ENCODE data around the gene DAW1.

DAW1 gene

GRCh38 chr2:227824711-227825110 is 46.7 kb upstream of the DAW1 start:
- Histone ChIP-seq H2AFZ (ENCODE audit: low read length) (no peak overlapping the region), H4K20me1 (ENCODE audit: insufficient read depth, low read length) (no peaks in the 10 kb centered on the region), H3K36me3 (ENCODE audit: insufficient read depth, low read length) (no peaks in the 10 kb centered on the region), H3K79me2 (ENCODE audit: insufficient read depth, low read length) (no peaks in the 10 kb centered on the region), H3K27ac (ENCODE audit: low read depth, low read length, poor library complexity, severe bottlenecking) (no peak overlapping the region), H3K4me2 (ENCODE audit: low read length) (no peak overlapping the region), H3K27me3 (ENCODE audit: insufficient read depth, low read length) (no peaks in the 10 kb centered on the region), H3K9me2 (ENCODE audit: low read depth, low read length) (no peaks in the 10 kb centered on the region), H3K4me3 (ENCODE audit: low read depth, low read length, poor library complexity, severe bottlenecking) (no peak overlapping the region), H3F3A (ENCODE audit: insufficient read depth, low read length) (no peaks in the 10 kb centered on the region), H3K9me3 (ENCODE audit: low read length) (no peaks in the 10 kb centered on the region), H3K4me1 (ENCODE audit: insufficient read depth, low read length, severe bottlenecking) (no peaks in the 10 kb centered on the region), H3K9ac (ENCODE audit: low read length) (no peak overlapping the region)
- no peak for TF ChIP-seq EZH2 (IDR thresholded peaks at IDR 0.05; ENCODE audit: borderline replicate concordance, low read length)
- TF ChIP-seq CTCF (IDR thresholded peaks at IDR 0.05; ENCODE audit: low read length): no peak

- no peaks in the 10 kb centered on the region for H3K36me3 ChIP-seq (ENCODE audit: insufficient read depth, low read length)
- no peaks in the 10 kb centered on the region for H4K20me1 ChIP-seq (ENCODE audit: insufficient read depth, low read length)
- H3K4me3 ChIP-seq (ENCODE audit: low read depth, low read length, poor library complexity, severe bottlenecking): no peak overlapping the region
- no peak overlapping the region for H3K4me2 ChIP-seq (ENCODE audit: low read length)
- H2AFZ ChIP-seq (ENCODE audit: low read length): no peak overlapping the region
- H3K79me2 ChIP-seq (ENCODE audit: insufficient read depth, low read length): no peaks in the 10 kb centered on the region
- H3K9me3 ChIP-seq (ENCODE audit: low read length): no peaks in the 10 kb centered on the region
- TF ChIP-seq EZH2 (IDR thresholded peaks at IDR 0.05; ENCODE audit: borderline replicate concordance, low read length): no peak
- no peak for TF ChIP-seq CTCF (IDR thresholded peaks at IDR 0.05; ENCODE audit: low read length)
- H3K9ac ChIP-seq (ENCODE audit: low read length): no peak overlapping the region
- H3K27me3 ChIP-seq (ENCODE audit: insufficient read depth, low read length): no peaks in the 10 kb centered on the region
- H3K27ac ChIP-seq (ENCODE audit: low read depth, low read length, poor library complexity, severe bottlenecking): no peak overlapping the region
- H3K9me2 ChIP-seq (ENCODE audit: low read depth, low read length): no peaks in the 10 kb centered on the region
- H3K4me1 ChIP-seq (ENCODE audit: insufficient read depth, low read length, severe bottlenecking): no peaks in the 10 kb centered on the region
- H3F3A ChIP-seq (ENCODE audit: insufficient read depth, low read length): no peaks in the 10 kb centered on the region
Observed at GRCh38 chr2:227826019-227826521, 45.4 kb upstream of the DAW1 start.

DNA sequence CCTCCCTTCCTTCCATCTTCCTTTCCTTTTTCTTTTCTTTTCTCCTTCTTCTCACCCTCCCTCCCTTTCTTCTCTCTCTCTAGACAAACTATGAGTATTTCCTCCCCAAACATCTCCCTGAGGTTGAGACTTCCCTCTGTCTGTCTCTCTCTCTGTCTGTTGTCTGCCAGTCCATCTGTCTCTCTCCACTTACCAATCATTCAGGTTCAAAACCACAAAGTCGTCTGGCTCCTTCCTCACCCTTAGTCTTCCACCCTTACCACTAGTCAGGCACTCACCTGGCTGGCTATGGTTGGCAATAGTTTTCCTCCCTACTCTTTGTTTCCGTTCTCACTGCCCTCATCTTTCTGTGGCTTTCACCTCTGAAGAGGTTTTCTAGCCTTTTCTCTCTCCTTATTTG is 44.9 kb upstream of the DAW1 start:
- H3K9ac ChIP-seq (ENCODE audit: low read length): no peak overlapping the region
- no peak overlapping the region for H3K4me2 ChIP-seq (ENCODE audit: low read length)
- H3K4me3 ChIP-seq (ENCODE audit: low read depth, low read length, poor library complexity, severe bottlenecking): no peak overlapping the region
- no peak overlapping the region for H2AFZ ChIP-seq (ENCODE audit: low read length)
- no peaks in the 10 kb centered on the region for H4K20me1 ChIP-seq (ENCODE audit: insufficient read depth, low read length)
- no peaks in the 10 kb centered on the region for H3K79me2 ChIP-seq (ENCODE audit: insufficient read depth, low read length)
- no peaks in the 10 kb centered on the region for H3K36me3 ChIP-seq (ENCODE audit: insufficient read depth, low read length)
- H3K27me3 ChIP-seq (ENCODE audit: insufficient read depth, low read length): no peaks in the 10 kb centered on the region
- H3K27ac ChIP-seq (ENCODE audit: low read depth, low read length, poor library complexity, severe bottlenecking): no peak overlapping the region
- no peaks in the 10 kb centered on the region for H3F3A ChIP-seq (ENCODE audit: insufficient read depth, low read length)
- H3K9me2 ChIP-seq (ENCODE audit: low read depth, low read length): no peaks in the 10 kb centered on the region
- no peaks in the 10 kb centered on the region for H3K4me1 ChIP-seq (ENCODE audit: insufficient read depth, low read length, severe bottlenecking)
- no peaks in the 10 kb centered on the region for H3K9me3 ChIP-seq (ENCODE audit: low read length)
- TF ChIP-seq CTCF (IDR thresholded peaks at IDR 0.05; ENCODE audit: low read length) (no peak), EZH2 (IDR thresholded peaks at IDR 0.05; ENCODE audit: borderline replicate concordance, low read length) (no peak)

Measured in OCI-LY1 (cell line).